Panc1 (cell line): ENCODE measurements around the gene RAB10. TPM values are rescaled to one million over a fixed set of nuclear protein-coding genes. Genes with fewer than 3 reads are reported as not detected.

Experiments
- ATAC-seq: fragments of 200-7000 bp; cut with Tn5 transposase; 2 replicates; pipeline ENCODE4 v1.9.1; 2020; ENCODE audit warnings: mild to moderate bottlenecking, moderate library complexity
- BruUV-seq: library from RNA; stranded (reverse); fragments of 400-500 nt; replicated peaks from 2 replicates; lab custom pipeline; 2021; lab: Mats Ljungman, UMichigan
- CTCF ChIA-PET: fragments of 300-600 bp; sonication (Branson Sonifier 250); formaldehyde crosslinking; loops from one replicate; lab custom pipeline; 2022; ENCODE audit warnings: antibody characterized with exemption; lab: Charles Lee
- POLR2A ChIA-PET: fragments of 300-600 bp; sonication (Branson Sonifier 250); formaldehyde crosslinking; loops from one replicate; lab custom pipeline; 2022; ENCODE audit warnings: antibody characterized with exemption; lab: Charles Lee
- DNase-seq: peaks from one replicate; pipeline ENCODE4 v3.0.0-alpha.2; 2010; ENCODE audit warnings: low read depth, low spot score
- H3K27ac ChIP-seq: 2 replicates; pipeline ENCODE4 v1.5.1; 2011; ENCODE audit warnings: mild to moderate bottlenecking, low read length, inconsistent platforms
- H3K27me3 ChIP-seq: fragments of 200-500 bp; sonication (Bioruptor generic); 2 replicates; pipeline ENCODE4 v1.6.0; 2014; ENCODE audit warnings: low read length, inconsistent platforms; ENCODE audit not compliant: control insufficient read depth, insufficient read depth
- H3K36me3 ChIP-seq: fragments of 200-500 bp; sonication (Bioruptor generic); 2 replicates; pipeline ENCODE4 v1.5.1; 2014; ENCODE audit warnings: inconsistent platforms, mild to moderate bottlenecking, low read length, moderate library complexity; ENCODE audit not compliant: control insufficient read depth, insufficient read depth
- H3K4me1 ChIP-seq: 2 replicates; pipeline ENCODE4 v1.5.1; 2011; ENCODE audit warnings: inconsistent platforms, mild to moderate bottlenecking, low read length, moderate library complexity; ENCODE audit not compliant: control insufficient read depth, insufficient read depth
- H3K4me3 ChIP-seq, 2 experiments: 2 replicates each; pipeline ENCODE4 v1.5.1; 2011 to 2012; ENCODE audit warnings: low read depth in 2 of 2, low read length in 2 of 2, mild to moderate bottlenecking in 2 of 2, inconsistent platforms in 1 of 2, moderate library complexity in 1 of 2
- H3K9me3 ChIP-seq: fragments of 200-500 bp; sonication (Bioruptor generic); 2 replicates; pipeline ENCODE4 v1.5.1; 2014; ENCODE audit warnings: low read depth, mild to moderate bottlenecking, inconsistent platforms, low read length, moderate library complexity; ENCODE audit not compliant: control insufficient read depth, insufficient read depth
- POLR2AphosphoS5 ChIP-seq: IDR thresholded peaks from 2 replicates; pipeline ENCODE4 v1.6.1; 2012; ENCODE audit warnings: mild to moderate bottlenecking, low read depth, low read length, moderate library complexity
- SIN3A ChIP-seq: IDR thresholded peaks from 2 replicates; pipeline ENCODE4 v1.6.1; 2012; ENCODE audit warnings: low read depth, mild to moderate bottlenecking, low read length, moderate library complexity, borderline replicate concordance; ENCODE audit not compliant: insufficient read depth
- TCF7L2 ChIP-seq: IDR thresholded peaks from 2 replicates; pipeline ENCODE4 v1.6.1; 2011; ENCODE audit warnings: mild to moderate bottlenecking, low read depth, low read length, inconsistent platforms
- in situ Hi-C: cut with HindIII; loops from 2 replicates; pipeline ENCODE4 v1.10.0; 2016; ENCODE audit warnings: low sequenced_read_pairs, low pct_unique_long_range_greater_than_20kb
- intact Hi-C: fragments of 100-400 bp; cut with micrococcal nuclease; formaldehyde crosslinking; loops from one replicate; pipeline ENCODE4 v1.10.0; 2022; ENCODE audit not compliant: unreplicated experiment
- total RNA-seq: library from RNA; stranded (reverse); gene quantifications from one replicate; pipeline ENCODE4 v1.2.1, GENCODE V29; 2021; ENCODE audit not compliant: unreplicated experiment
- TF ChIP-seq, protein P1 (sequence below), 2 experiments: IDR thresholded peaks; 2 replicates each; pipeline ENCODE4 v1.6.1; 2011 to 2012; ENCODE audit warnings: low read depth in 2 of 2, control low read depth in 1 of 2, low read length in 1 of 2, mild to moderate bottlenecking in 1 of 2, moderate library complexity in 1 of 2; ENCODE audit not compliant: insufficient read depth in 1 of 2
- TF ChIP-seq, protein P2 (sequence below): fragments of 450-650 bp; IDR thresholded peaks from 2 replicates; pipeline ENCODE4 v1.5.1; 2017; ENCODE audit warnings: mild to moderate bottlenecking

Gene RAB10
- total RNA-seq, 1 experiment from 2014 or later: 208 TPM

DNA sequence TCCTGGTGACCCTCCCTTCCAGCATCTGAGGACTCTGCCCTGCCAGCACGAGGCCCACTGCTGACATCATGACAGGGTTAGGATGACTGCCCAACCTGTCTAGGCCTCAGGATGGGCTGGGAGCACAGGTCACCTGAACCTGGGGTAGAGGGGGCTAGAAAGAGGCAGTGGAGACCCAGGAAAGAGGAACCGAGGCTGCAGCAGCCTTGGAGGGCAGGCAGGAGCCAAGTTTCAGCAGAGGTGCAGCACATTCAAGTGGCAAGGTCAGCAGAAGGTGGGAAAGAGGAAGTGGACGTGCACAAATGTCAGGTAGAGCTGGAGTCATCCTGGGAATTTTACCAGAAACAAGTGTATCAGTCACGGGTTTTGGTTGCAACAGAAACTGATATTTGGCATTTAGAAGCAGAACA, 13.6 kb upstream of the RAB10 start:
- ChIA-PET POLR2A (no interaction called here), CTCF (no interaction called here)
- H3K4me1 ChIP-seq: peaks cover 22% of the 10 kb centered on the region
- H3K36me3 ChIP-seq: no peaks in the 10 kb centered on the region
- H3K4me3 ChIP-seq: no peak overlapping the region
- in situ Hi-C loops: no loop called here
- H3K27me3 ChIP-seq: no peaks in the 10 kb centered on the region
- H3K9me3 ChIP-seq: no peaks in the 10 kb centered on the region
- DNase-seq (no peak), ATAC-seq (no peak)
- TF ChIP-seq POLR2AphosphoS5 (no peak), TCF7L2 (no peak), SIN3A (no peak)
- TF ChIP-seq, protein P1, sequence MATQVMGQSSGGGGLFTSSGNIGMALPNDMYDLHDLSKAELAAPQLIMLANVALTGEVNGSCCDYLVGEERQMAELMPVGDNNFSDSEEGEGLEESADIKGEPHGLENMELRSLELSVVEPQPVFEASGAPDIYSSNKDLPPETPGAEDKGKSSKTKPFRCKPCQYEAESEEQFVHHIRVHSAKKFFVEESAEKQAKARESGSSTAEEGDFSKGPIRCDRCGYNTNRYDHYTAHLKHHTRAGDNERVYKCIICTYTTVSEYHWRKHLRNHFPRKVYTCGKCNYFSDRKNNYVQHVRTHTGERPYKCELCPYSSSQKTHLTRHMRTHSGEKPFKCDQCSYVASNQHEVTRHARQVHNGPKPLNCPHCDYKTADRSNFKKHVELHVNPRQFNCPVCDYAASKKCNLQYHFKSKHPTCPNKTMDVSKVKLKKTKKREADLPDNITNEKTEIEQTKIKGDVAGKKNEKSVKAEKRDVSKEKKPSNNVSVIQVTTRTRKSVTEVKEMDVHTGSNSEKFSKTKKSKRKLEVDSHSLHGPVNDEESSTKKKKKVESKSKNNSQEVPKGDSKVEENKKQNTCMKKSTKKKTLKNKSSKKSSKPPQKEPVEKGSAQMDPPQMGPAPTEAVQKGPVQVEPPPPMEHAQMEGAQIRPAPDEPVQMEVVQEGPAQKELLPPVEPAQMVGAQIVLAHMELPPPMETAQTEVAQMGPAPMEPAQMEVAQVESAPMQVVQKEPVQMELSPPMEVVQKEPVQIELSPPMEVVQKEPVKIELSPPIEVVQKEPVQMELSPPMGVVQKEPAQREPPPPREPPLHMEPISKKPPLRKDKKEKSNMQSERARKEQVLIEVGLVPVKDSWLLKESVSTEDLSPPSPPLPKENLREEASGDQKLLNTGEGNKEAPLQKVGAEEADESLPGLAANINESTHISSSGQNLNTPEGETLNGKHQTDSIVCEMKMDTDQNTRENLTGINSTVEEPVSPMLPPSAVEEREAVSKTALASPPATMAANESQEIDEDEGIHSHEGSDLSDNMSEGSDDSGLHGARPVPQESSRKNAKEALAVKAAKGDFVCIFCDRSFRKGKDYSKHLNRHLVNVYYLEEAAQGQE (IDR thresholded peaks at IDR 0.05; ENCODE audit: insufficient read depth in 1 of 2, low read depth in 2 of 2, low read length in 1 of 2): no peak
- TF ChIP-seq, protein P2, sequence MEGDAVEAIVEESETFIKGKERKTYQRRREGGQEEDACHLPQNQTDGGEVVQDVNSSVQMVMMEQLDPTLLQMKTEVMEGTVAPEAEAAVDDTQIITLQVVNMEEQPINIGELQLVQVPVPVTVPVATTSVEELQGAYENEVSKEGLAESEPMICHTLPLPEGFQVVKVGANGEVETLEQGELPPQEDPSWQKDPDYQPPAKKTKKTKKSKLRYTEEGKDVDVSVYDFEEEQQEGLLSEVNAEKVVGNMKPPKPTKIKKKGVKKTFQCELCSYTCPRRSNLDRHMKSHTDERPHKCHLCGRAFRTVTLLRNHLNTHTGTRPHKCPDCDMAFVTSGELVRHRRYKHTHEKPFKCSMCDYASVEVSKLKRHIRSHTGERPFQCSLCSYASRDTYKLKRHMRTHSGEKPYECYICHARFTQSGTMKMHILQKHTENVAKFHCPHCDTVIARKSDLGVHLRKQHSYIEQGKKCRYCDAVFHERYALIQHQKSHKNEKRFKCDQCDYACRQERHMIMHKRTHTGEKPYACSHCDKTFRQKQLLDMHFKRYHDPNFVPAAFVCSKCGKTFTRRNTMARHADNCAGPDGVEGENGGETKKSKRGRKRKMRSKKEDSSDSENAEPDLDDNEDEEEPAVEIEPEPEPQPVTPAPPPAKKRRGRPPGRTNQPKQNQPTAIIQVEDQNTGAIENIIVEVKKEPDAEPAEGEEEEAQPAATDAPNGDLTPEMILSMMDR: no peak
- BruUV-seq: no TSS peak
- no peak overlapping the region for H3K27ac ChIP-seq
- intact Hi-C loops: no loop called here

DNA sequence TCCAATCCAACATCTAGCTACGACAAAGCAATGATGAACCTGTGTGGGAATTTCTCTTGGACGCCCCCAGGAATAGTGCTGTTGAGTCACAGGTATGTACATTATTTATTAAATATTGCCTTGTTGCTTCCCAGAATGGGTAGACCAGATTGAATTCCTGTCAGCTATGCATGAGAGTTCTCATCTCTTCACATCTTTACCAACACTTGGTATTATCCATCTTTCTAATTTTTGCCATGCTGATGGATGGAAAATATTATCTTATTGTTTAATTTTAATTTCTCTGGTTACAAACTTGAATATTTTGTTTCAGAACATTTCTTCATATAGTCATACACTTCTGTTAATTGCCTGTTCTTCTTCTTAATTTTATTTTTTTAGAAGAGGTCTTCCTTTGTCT, 9.6 kb upstream of the RAB10 start:
- no peak for ATAC-seq
- ChIA-PET CTCF (no interaction called here), POLR2A (no interaction called here)
- no peak for DNase-seq
- no peak overlapping the region for H3K27ac ChIP-seq
- no peak overlapping the region for H3K4me3 ChIP-seq
- BruUV-seq: no TSS peak
- TF ChIP-seq POLR2AphosphoS5: no peak
- TF ChIP-seq, protein P1 (IDR thresholded peaks at IDR 0.05; ENCODE audit: insufficient read depth in 1 of 2, low read depth in 2 of 2, low read length in 1 of 2): no peak
- no peak for TF ChIP-seq SIN3A
- TF ChIP-seq, protein P2: no peak
- TF ChIP-seq TCF7L2: no peak
- intact Hi-C loops (no loop called here), in situ Hi-C loops (no loop called here)
- H3K4me1 ChIP-seq: no peaks in the 10 kb centered on the region
- H3K27me3 ChIP-seq: no peaks in the 10 kb centered on the region
- no peaks in the 10 kb centered on the region for H3K9me3 ChIP-seq
- no peaks in the 10 kb centered on the region for H3K36me3 ChIP-seq
